K562 (cell line): ENCODE data around the gene TCAP. TPM values are rescaled to one million over a fixed set of nuclear protein-coding genes. Genes with fewer than 3 reads are reported as not detected.
A peak's percentile ranks its signal among the peaks of the same experiment; 100 is the strongest.

Experiments used
- ARHGAP35 ChIP-seq: fragments of 450-650 bp; IDR thresholded peaks from 2 replicates; pipeline ENCODE4 v1.6.1; 2018; ENCODE audit not compliant: partially characterized antibody
- ARNT ChIP-seq, 2 experiments: fragments of 450-650 bp; IDR thresholded peaks; 2 replicates each; pipeline ENCODE4 v1.6.1; 2016; ENCODE audit warnings: mild to moderate bottlenecking in 1 of 2
- CEBPG ChIP-seq, 3 experiments: fragments of 200-800 bp in 1 of 3; sonication (Bioruptor generic) in 1 of 3; sonication (generic) in 1 of 3; formaldehyde crosslinking in 1 of 3; IDR thresholded peaks in 2 of 3; conservative IDR thresholded peaks in 1 of 3; 2 replicates each; pipeline versions ENCODE4 v1.6.1 to v1.8.0; 2016 to 2022; ENCODE audit warnings: missing compliant biosample characterization in 2 of 3, missing genetic modification characterization in 2 of 3, mild to moderate bottlenecking in 1 of 3, missing genetic modification reagents in 1 of 3
- CREB3L1 ChIP-seq: fragments of 450-650 bp; IDR thresholded peaks from 2 replicates; pipeline ENCODE4 v1.6.1; 2014; ENCODE audit warnings: low read depth, mild to moderate bottlenecking, moderate library complexity, borderline replicate concordance
- EP300 ChIP-seq: IDR thresholded peaks from 2 replicates; pipeline ENCODE4 v1.6.1; 2012; ENCODE audit warnings: low read length, improper control_type of control experiment
- FOXA1 ChIP-seq: fragments of 450-650 bp; IDR thresholded peaks from 2 replicates; pipeline ENCODE4 v1.6.1; 2016; ENCODE audit warnings: mild to moderate bottlenecking, borderline replicate concordance
- FOXJ2 ChIP-seq: fragments of 200-800 bp; sonication (Bioruptor generic); IDR thresholded peaks from 2 replicates; pipeline ENCODE4 v1.6.1; 2016; ENCODE audit warnings: missing genetic modification characterization, missing compliant biosample characterization
- HDAC8 ChIP-seq: fragments of 450-650 bp; IDR thresholded peaks from 2 replicates; pipeline ENCODE4 v1.6.1; 2016; ENCODE audit warnings: mild to moderate bottlenecking, missing genetic modification characterization, moderate library complexity, missing compliant biosample characterization
- HLTF ChIP-seq: fragments of 450-650 bp; IDR thresholded peaks from 2 replicates; pipeline ENCODE4 v1.6.1; 2016
- L3MBTL2 ChIP-seq: fragments of 450-650 bp; IDR thresholded peaks from 2 replicates; pipeline ENCODE4 v1.6.1; 2016; ENCODE audit warnings: mild to moderate bottlenecking, moderate library complexity
- POLR2AphosphoS2 ChIP-seq: IDR thresholded peaks from 2 replicates; pipeline ENCODE4 v1.6.1; 2012; ENCODE audit warnings: low read length, improper control_type of control experiment
- SMARCE1 ChIP-seq: fragments of 450-650 bp; IDR thresholded peaks from 2 replicates; pipeline ENCODE4 v1.7.1; 2016; ENCODE audit warnings: mild to moderate bottlenecking
- ZNF224 ChIP-seq: sonication (generic); formaldehyde crosslinking; IDR thresholded peaks from 2 replicates; pipeline ENCODE4 v1.8.0; 2022; ENCODE audit warnings: mild to moderate bottlenecking, missing genetic modification reagents
- ZNF395 ChIP-seq: fragments of 200-800 bp; sonication (Bioruptor generic); IDR thresholded peaks from 2 replicates; pipeline ENCODE4 v1.6.1; 2017; ENCODE audit warnings: missing genetic modification characterization, missing compliant biosample characterization
- ZNF609 ChIP-seq: sonication (generic); formaldehyde crosslinking; IDR thresholded peaks from 2 replicates; pipeline ENCODE4 v1.8.1; 2023; ENCODE audit warnings: missing genetic modification reagents, mild to moderate bottlenecking, borderline replicate concordance
- ZNF766 ChIP-seq: fragments of 200-800 bp; sonication (Bioruptor generic); conservative IDR thresholded peaks from 2 replicates; pipeline ENCODE4 v1.6.1; 2016; ENCODE audit warnings: missing genetic modification characterization, missing compliant biosample characterization
- polyA plus RNA-seq, 8 experiments: library from polyadenylated mRNA; depleted of rRNA in 4 of 8; stranded (reverse) in 5 of 8; unstranded in 3 of 8; fragments of >200 nt; fragmentation: Nextera tagmentation in 2 of 8; fragmentation: Illumina TruSeq in 1 of 8; extraction: Ambion mirVana in 2 of 8; extraction: Trizol in 1 of 8; gene quantifications; 2 replicates each; pipeline versions ENCODE4 v1.2.1 to v1.2.3, GENCODE V29; 2011 to 2014; ENCODE audit warnings: inconsistent platforms in 1 of 8, missing spikeins in 1 of 8
- total RNA-seq, 7 experiments: library from RNA; depleted of rRNA in 6 of 7; stranded (reverse); fragments of >200 nt in 6 of 7; fragmentation: Illumina TruSeq in 2 of 7; extraction: Trizol in 2 of 7; gene quantifications; 2 replicates each; pipeline versions ENCODE4 v1.2.1 to v1.2.3, GENCODE V29; 2011 to 2021; ENCODE audit warnings: low replicate concordance in 1 of 7
- TF ChIP-seq, protein P1 (sequence below): fragments of 250-450 bp; sonication (Bioruptor Pico); IDR thresholded peaks from 2 replicates; pipeline ENCODE4 v1.5.0; 2021
- TF ChIP-seq, protein P2 (sequence below), 2 experiments: fragments of 250-450 bp in 1 of 2; fragments of 450-650 bp in 1 of 2; sonication (Bioruptor Pico) in 1 of 2; IDR thresholded peaks; 2 replicates each; pipeline versions ENCODE4 v1.6.1 to v1.8.0; 2016 to 2021; ENCODE audit warnings: mild to moderate bottlenecking in 2 of 2, moderate library complexity in 2 of 2, missing compliant biosample characterization in 1 of 2, missing genetic modification characterization in 1 of 2

The TCAP gene
- total and polyA plus RNA-seq, 9 of the 15 experiments (the other 6 are each of a cell fraction or from before 2014, with no cell fraction given) = 0.33 to 1.4 (median 0.82) TPM; not detected in 2

DNA sequence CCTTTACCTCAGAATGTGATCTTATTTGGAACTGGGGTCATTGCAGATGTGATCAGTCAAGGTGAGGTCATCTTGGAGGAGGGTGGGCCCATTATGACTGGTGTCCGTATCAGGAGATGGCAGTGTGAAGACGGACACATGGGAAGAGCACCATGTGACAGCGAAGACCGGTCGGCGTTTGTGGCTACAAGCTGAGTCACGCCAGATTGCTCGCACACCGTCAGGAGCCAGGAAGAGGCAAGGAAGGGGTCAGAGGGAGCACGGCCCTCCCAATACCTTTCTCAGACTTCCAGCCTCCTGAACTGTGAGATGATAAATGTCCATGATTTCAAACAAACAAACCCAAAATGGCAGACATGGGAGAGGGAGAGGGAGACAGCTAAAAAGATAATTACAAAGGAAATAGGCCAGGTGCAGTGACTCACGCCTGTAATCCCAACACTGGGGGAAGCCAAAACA is 15.0 kb upstream of the TCAP start (continued):
- TF ChIP-seq ZNF224 (no peak), ARHGAP35 (no peak), ZNF609 (CRISPR knock-in tag) (no peak), L3MBTL2 (peak; percentile 99), HDAC8 (tag) (peak; percentile 86; the same call in 1 of the 2 replicates), SMARCE1 (peak; percentile 89), EP300 (peak; percentile 59), CREB3L1 (peak; percentile 71; the same call in 1 of the 2 replicates), FOXA1 (no peak), CEBPG (CRISPR knock-in tag; IDR thresholded peaks at IDR 0.05) (no peak), CEBPG (tag; conservative IDR thresholded peaks at IDR 0.05 in 1 of 2, IDR thresholded peaks at IDR 0.05 in 1 of 2) (no peak), FOXJ2 (tag) (no peak), ZNF766 (CRISPR knock-in tag) (peak; percentile 80), HLTF (peak; percentile 51; the same call in 1 of the 2 replicates), ZNF395 (peak; percentile 93), POLR2AphosphoS2 (no peak), ARNT (IDR thresholded peaks at IDR 0.05) (peak in 1 of 2 experiments; percentile 77; a peak in 2 of 4 replicates)
- TF ChIP-seq, protein P1, sequence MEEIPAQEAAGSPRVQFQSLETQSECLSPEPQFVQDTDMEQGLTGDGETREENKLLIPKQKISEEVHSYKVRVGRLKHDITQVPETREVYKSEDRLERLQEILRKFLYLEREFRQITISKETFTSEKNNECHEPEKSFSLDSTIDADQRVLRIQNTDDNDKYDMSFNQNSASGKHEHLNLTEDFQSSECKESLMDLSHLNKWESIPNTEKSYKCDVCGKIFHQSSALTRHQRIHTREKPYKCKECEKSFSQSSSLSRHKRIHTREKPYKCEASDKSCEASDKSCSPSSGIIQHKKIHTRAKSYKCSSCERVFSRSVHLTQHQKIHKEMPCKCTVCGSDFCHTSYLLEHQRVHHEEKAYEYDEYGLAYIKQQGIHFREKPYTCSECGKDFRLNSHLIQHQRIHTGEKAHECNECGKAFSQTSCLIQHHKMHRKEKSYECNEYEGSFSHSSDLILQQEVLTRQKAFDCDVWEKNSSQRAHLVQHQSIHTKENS (CRISPR knock-in tag) = no peak
- TF ChIP-seq, protein P2, sequence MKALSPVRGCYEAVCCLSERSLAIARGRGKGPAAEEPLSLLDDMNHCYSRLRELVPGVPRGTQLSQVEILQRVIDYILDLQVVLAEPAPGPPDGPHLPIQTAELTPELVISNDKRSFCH (CRISPR knock-in tag; IDR thresholded peaks at IDR 0.05) = no peak
- TF ChIP-seq, protein P2 (tag; IDR thresholded peaks at IDR 0.05) = peak; percentile 44; the same call in 1 of the 2 replicates
